ENCODE results near the gene ULK3. TPM values are rescaled to one million over a fixed set of nuclear protein-coding genes. Genes with fewer than 3 reads are reported as not detected.

The ULK3 gene
- total and polyA plus RNA-seq, 12 donors = 21.3 to 56.3 (median 24.7) TPM

DNA sequence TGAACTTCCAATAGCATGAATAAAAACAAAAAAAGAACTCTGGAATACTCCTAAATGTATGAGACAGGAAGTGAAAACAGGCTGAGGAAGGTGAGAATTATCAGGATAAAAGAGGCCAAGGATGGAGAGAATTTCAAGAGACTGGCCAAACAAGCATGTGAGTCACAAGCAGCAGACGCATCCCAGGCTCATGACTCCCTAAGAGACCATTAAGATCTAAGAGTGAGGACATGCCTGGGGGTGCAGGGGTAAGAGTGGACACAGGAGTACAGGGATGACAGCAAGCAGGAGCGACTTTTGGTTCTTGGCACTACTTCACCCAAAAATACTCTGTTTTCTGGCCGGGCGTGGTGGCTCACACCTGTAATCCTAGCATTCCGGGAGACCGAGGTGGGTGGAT is 23.1 kb upstream of the ULK3 start:
- no peaks in the 10 kb centered on the region for H3K27me3 ChIP-seq
- peaks cover 21 to 79% (median 59%) of the 10 kb centered on the region in 9 donors for H3K4me1 ChIP-seq
- H3K36me3 ChIP-seq = peaks cover 0 to 22% (median 0%) of the 10 kb centered on the region in 9 donors
- DNase-seq (no peak), ATAC-seq (no peak)
- WGBS, 2 donors = 63 to 72% methylated on average over 6 of the region's 6 CpGs
- peak overlapping the region in 5 of 10 donors; percentile 22 to 50 (median 26) for H3K27ac ChIP-seq
- intact Hi-C loops (cut with DNase I) = no loop called here
- H3K4me3 ChIP-seq = no peak overlapping the region
- no peaks in the 10 kb centered on the region for H3K9me3 ChIP-seq
- TF ChIP-seq, protein P1, sequence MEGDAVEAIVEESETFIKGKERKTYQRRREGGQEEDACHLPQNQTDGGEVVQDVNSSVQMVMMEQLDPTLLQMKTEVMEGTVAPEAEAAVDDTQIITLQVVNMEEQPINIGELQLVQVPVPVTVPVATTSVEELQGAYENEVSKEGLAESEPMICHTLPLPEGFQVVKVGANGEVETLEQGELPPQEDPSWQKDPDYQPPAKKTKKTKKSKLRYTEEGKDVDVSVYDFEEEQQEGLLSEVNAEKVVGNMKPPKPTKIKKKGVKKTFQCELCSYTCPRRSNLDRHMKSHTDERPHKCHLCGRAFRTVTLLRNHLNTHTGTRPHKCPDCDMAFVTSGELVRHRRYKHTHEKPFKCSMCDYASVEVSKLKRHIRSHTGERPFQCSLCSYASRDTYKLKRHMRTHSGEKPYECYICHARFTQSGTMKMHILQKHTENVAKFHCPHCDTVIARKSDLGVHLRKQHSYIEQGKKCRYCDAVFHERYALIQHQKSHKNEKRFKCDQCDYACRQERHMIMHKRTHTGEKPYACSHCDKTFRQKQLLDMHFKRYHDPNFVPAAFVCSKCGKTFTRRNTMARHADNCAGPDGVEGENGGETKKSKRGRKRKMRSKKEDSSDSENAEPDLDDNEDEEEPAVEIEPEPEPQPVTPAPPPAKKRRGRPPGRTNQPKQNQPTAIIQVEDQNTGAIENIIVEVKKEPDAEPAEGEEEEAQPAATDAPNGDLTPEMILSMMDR (IDR thresholded peaks at IDR 0.05) = no peak

DNA sequence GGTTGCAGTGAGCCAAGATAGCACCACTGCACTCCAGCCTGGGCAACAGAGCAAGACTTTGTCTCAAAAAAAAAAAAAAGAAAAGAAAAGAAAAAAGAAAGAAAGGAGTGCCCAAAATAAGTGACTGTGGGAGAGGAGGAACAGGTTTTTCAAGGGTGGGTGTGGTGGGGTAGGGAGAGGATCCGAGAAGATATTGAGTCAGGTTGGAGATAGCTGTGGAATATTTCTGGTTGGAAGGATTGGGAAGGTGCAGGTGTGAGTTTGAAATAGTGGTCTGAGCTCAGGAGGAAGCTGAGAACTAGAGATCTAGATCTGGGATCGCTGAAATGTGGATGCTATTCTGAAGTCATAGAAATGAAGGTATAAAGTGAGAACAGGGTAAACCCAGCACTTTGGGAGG is 22.4 kb upstream of the ULK3 start:
- Histone ChIP-seq H3K4me1 (peaks cover 15 to 71% (median 51%) of the 10 kb centered on the region in 9 donors), H3K27me3 (no peaks in the 10 kb centered on the region), H3K27ac (no peak overlapping the region), H3K4me3 (no peak overlapping the region), H3K36me3 (peaks cover 0 to 22% (median 0%) of the 10 kb centered on the region in 9 donors), H3K9me3 (no peaks in the 10 kb centered on the region)
- ATAC-seq (no peak), DNase-seq (no peak)
- 88 to 90% methylated on average over 2 of the region's 2 CpGs for WGBS, 2 donors
- TF ChIP-seq, protein P1 (IDR thresholded peaks at IDR 0.05) = no peak
- intact Hi-C loops (cut with DNase I) = no loop called here

GRCh38 chr15:74864296-74864695 is 21.3 kb upstream of the ULK3 start:
- intact Hi-C loops (cut with DNase I) = no loop called here
- Histone ChIP-seq H3K36me3 (peaks cover 0 to 22% (median 0%) of the 10 kb centered on the region in 9 donors), H3K9me3 (no peaks in the 10 kb centered on the region), H3K4me3 (no peak overlapping the region), H3K27ac (no peak overlapping the region), H3K27me3 (no peaks in the 10 kb centered on the region), H3K4me1 (peaks cover 12 to 71% (median 48%) of the 10 kb centered on the region in 9 donors)
- TF ChIP-seq, protein P1 (IDR thresholded peaks at IDR 0.05) = no peak
- no peak for ATAC-seq
- WGBS, 2 donors = 89 to 90% methylated on average over 6 of the region's 6 CpGs
- DNase-seq = no peak

DNA sequence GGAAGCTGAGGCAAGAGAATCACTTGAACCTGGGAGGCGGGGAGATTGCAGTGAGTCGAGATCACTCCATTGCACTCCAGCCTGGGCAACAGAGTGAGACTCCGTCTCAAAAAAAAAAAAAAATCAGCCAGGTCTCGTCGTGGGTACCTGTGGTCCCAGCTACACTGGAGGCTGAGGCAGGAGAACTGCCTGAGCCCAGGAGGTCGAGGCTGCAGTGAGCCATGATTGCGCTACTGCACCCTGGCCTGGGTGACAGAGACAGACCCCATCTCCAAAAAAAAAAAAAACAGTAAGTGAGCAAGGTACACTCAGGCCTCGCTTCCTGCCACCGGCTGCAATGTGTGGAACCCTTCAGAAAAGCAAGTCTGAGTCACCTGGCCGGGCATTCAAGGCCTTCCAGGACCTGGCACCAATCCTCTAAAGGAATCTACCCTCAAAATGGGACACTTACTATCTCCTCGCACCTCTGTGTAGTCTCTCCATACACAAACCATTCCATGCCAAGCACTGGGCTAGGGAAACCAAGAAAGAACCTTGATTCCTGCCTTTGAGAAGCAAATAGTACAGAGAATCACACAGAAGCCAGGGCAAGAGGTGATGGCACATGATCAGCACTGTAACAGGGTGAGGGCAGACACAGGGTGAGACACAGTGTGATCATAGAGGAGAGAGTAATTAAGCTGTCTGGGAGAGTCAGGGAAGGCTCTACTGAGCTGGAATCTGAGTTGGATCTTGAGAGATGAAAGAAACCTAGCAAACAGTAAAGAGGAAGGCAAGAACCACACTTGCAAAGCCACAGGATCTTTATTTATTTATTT is 20.5 kb upstream of the ULK3 start:
- intact Hi-C loops (cut with DNase I) = no loop called here
- DNase-seq (no peak), ATAC-seq (peak in 2 of 8 donors; percentile 32 to 52)
- 74 to 81% methylated on average over 11 of the region's 11 CpGs for WGBS, 2 donors
- peaks cover 13 to 71% (median 46%) of the 10 kb centered on the region in 9 donors for H3K4me1 ChIP-seq
- TF ChIP-seq, protein P1 (IDR thresholded peaks at IDR 0.05) = no peak
- no peaks in the 10 kb centered on the region for H3K9me3 ChIP-seq
- peaks cover 0 to 18% (median 0%) of the 10 kb centered on the region in 9 donors for H3K36me3 ChIP-seq
- peak overlapping the region in 3 of 10 donors; percentile 6 to 39 (median 21) for H3K27ac ChIP-seq
- H3K27me3 ChIP-seq = no peaks in the 10 kb centered on the region
- H3K4me3 ChIP-seq = no peak overlapping the region

Data from heart right ventricle (tissue), 16 donors.